Fibroblast of skin of right biceps (primary cell): ENCODE measurements around the gene HLA-DQA1.
"Not testable (repeated sequence)": the region's sequence is repeated elsewhere in the genome, so short reads cannot be mapped to it uniquely, and the experiment has no call there.

Source experiments
- DNase-seq: peaks from one replicate; pipeline ENCODE4 v3.0.0-alpha.2; 2013

Gene HLA-DQA1

GRCh38 chr6:32622545-32623401 is 14.4 kb upstream of the HLA-DQA1 start:
- DNase-seq, result peak; percentile 47

- DNase-seq, result no peak
These were observed 13.5 kb upstream of the HLA-DQA1 start for GRCh38 chr6:32623693-32624092.

GRCh38 chr6:32624565-32624964 is 12.6 kb upstream of the HLA-DQA1 start:
- DNase-seq, result no peak

GRCh38 chr6:32625137-32625536 is 12.1 kb upstream of the HLA-DQA1 start:
- no peak for DNase-seq

- DNase-seq, result no peak
These were observed 10.0 kb upstream of the HLA-DQA1 start for GRCh38 chr6:32627249-32627648.

- peak; percentile 1 for DNase-seq
These were observed 9.4 kb upstream of the HLA-DQA1 start for GRCh38 chr6:32627831-32628230.

- DNase-seq, result not testable (repeated sequence)
These were observed 7.4 kb upstream of the HLA-DQA1 start for GRCh38 chr6:32629793-32630192.

GRCh38 chr6:32635526-32636123 is 1.6 kb upstream of the HLA-DQA1 start:
- DNase-seq, result no peak

- no peak for DNase-seq
These were observed 677 bp downstream of the HLA-DQA1 start for GRCh38 chr6:32637883-32638282.

- no peak for DNase-seq
These were observed 1.5 kb downstream of the HLA-DQA1 start for GRCh38 chr6:32638532-32639219.

- no peak for DNase-seq
These were observed 2.5 kb downstream of the HLA-DQA1 start for GRCh38 chr6:32639440-32640394.

- no peak for DNase-seq
These were observed 3.9 kb downstream of the HLA-DQA1 start for GRCh38 chr6:32641122-32641521.

GRCh38 chr6:32641785-32642719 is 4.8 kb downstream of the HLA-DQA1 start:
- not testable (repeated sequence) for DNase-seq

GRCh38 chr6:32642720-32643106 is 5.5 kb downstream of the HLA-DQA1 start:
- no peak for DNase-seq

GRCh38 chr6:32643904-32644303 is 6.7 kb downstream of the HLA-DQA1 start:
- no peak for DNase-seq

- no peak for DNase-seq
These were observed 8.0 kb downstream of the HLA-DQA1 start for GRCh38 chr6:32645047-32645703.

GRCh38 chr6:32655203-32655710 is 18.1 kb downstream of the HLA-DQA1 start:
- DNase-seq, result no peak

- DNase-seq, result not testable (repeated sequence)
These were observed 20.1 kb downstream of the HLA-DQA1 start for GRCh38 chr6:32657329-32657728.

- not testable (repeated sequence) for DNase-seq
These were observed 20.6 kb downstream of the HLA-DQA1 start for GRCh38 chr6:32657819-32658218.

- no peak for DNase-seq
These were observed 21.2 kb downstream of the HLA-DQA1 start for GRCh38 chr6:32658268-32658897.
